Retina (tissue), 1 donor: Measurements from ENCODE around the gene TRIM3.

Source experiments
- DNase-seq: peaks from one replicate; pipeline ENCODE4 v3.0.0-alpha.2; 2016

TRIM3 gene

DNA sequence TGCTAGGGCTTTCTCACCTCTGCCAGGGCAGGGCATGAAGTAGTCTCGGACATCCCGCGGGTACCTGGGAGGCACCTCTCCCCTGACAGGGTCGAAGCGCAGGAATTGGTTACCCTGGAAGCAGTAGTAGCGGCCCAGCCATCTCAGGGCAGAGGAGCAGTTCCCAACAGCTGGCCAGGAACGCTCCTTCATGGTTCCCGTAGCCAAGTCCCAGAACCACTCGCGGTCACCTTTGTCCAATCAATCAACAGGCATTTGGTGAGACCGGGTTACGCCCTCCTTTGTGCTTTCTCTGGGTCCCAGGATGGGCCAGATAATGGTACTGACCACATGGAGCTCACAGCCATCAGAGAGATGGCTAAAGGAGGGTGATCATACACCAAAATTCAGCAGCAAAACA lies 36.3 kb downstream of the TRIM3 start:
- no peak for DNase-seq

DNA sequence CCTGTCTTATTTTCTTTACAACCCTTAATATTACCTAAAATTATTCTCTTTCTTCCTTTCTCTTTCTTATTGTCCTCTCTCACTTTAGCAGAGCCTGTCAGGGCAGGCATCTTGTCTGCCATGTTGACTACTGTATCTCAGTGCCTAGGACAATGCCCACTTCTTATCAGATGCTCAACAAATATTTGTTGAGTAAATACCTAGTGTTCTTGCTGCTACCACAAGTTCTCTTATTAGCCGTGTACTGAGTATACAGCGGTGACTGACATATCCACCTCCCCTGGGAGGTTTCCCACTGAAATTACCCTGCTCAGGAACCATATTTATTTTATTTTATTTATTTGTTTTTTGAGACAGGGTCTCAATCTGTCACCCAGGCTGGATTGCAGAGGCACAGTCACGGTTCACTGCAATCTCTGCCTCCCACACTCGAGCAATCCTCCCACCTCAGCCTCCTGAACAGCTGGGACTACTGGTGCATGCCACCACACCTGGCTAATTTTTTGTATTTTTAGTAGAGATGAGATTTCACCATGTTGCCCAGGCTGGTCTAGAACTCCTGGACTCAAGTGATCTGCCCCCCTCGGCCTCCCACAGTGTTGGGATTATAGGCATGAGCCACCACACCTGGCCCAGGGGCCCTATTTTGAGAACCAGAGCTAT lies 39.6 kb downstream of the TRIM3 start:
- no peak for DNase-seq

DNA sequence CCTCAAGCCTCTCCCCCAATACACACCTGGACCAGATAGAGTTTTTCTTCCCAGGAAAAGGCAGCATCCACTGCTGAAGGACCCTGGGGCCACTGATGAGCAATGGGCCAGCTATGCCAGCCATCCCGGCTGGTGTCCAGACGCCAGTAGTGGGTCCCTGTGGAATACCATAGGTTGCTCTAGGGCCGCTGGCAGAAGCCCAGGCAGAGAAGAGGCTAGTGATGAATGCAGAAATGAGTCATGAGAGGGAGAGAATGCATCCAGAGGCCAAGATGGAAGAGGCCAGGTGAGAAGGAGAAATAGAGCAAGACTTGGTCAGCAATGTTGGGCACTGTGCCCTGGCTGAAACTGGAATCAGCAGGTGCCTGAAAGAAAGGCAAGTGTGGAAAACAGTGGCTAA lies 41.9 kb downstream of the TRIM3 start:
- DNase-seq = no peak

DNA sequence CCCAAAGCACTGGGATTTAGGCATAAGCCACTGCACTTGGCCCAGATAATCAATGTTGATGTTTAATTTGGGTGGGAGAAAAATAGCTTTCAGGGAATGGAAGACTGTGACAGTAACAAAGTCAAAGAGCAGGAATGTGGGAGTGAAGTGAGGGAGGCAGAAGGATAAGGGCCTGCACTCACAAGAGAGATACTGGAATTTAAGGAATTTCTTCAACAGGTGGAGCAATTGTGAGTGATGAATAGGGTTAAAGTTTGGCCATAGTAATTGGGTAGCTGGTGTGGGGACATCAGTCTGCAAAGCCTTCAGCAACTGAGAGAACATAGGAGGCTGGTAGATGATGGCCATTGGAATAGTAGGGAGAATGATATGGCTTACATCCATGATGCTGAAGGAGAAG lies 46.2 kb downstream of the TRIM3 start:
- DNase-seq = no peak

DNA sequence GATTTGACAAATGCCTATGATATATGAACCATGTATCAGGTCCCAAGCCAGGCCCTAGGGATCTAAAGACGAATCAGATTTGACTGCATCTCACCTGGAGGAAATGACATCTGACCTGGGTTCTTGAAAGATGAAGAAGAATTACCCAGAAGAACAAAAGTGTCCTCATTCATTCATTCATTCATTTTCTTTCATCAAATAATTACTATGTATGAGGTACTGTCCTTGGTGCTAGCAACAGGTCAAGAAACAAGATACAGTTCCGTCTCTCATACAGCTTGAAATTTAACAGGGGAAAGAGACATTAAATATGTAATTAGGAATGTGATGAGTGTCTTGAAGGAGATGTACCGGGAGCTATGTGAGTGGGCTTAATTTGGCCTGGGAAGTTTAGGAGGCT lies 53.1 kb downstream of the TRIM3 start:
- DNase-seq = no peak

DNA sequence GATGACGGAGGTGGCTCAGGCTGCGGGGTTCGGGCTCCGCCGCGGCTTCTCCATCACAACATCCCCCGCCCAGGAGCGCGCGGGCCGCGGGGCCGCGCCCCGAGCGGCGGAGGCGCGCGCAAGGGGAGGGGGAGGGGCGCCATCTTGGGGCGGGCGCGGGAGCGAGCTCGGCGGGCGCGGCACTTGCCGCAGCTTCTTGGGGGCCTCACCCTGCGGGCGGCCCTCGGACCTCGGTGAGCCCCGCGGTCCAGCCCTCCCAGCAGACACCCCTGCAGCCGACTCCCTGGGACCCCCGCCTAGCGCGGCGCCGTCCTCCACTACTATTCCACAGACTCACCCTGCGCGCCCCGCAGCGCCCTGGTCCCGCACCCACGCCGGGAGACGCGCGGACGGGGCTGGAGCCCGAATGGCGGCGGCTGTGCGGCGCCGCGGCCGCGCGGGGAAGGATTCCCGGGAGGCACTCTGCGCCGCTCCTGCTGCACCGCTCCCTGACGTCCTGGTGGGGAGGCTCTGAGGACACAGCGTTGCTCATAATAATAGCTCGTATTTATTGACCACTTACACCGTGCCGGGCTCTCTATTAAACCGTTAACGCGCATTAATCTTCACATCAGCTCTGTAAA lies 54.6 kb downstream of the TRIM3 start, which contains the start of gene APBB1:
TSS of gene APBB1 (minus strand) at position 86 of the 623 bp plus-strand sequence. CDS start 7,747 bp downstream, outside the sequence.
- DNase-seq = peak; percentile 92

DNA sequence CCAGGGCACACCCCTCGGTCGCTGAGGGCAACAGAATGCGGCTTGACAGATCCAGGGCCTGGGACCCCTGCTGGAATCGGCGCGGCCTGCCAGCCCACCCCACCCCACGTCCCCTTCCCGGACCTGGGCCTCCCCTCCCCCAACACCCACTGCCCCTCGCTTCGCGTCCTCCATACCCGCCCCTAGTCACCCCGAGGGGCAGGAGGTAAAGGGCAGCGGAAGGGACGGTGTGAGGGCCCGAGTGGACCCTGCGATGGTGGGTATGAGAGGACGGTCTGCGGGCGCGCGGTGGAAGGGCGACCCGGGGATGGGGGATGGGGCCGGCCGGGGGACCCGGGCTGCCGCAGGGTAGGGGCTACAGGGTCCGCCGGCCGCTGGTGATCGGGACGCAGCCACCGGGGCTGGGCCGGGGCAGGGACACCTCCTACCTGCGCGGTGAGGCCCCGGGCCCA lies 55.2 kb downstream of the TRIM3 start:
- DNase-seq = no peak

DNA sequence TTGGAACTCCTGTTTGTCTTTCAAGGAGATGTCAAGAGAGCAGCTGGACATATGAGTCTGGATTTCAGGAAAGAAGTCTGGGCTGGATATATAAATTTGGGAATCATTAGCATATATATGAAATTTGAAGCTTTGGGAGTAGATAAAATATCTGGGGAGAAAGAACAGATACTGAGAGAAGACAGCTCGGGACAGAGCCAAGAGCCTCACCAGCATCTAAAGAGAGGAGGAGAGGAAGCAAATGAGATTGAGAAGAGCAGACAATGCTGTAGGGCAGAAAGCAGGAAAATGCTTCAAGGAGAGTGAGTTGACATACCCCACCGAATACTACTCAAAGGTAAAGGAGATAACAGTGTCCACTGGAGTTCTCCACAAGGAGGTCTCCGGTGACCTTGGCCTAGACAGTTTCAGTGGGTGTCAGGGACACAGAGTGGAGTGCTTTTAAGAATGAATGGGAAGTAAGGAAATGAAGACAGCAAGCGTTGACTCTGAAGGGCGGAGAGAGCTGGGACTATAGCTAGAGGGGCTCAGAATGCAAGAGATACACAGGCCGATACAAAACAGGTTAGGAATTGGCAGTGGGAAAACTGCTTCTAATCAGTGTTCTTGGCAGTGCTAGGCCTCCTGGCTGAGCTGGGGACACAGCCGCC lies 55.7 kb downstream of the TRIM3 start:
- DNase-seq = no peak

DNA sequence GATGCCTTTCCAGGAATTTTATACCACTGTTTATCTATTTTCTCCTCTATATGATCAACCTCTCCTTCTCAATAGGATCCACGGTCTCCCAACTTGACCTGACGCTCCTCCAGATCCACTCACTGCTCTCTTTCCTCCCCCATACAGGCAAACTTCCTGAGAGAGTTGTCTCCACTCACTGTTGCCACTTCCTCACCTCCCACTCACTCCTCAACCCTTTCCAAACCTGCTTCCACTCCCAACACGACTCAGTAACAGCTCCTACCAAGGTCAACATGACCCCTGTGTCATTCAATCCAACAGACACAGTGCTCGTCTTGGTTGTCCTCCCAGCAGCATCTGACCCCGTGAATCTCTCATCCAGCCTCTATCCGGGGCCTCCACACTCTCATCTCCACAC lies 57.9 kb downstream of the TRIM3 start:
- DNase-seq = no peak

DNA sequence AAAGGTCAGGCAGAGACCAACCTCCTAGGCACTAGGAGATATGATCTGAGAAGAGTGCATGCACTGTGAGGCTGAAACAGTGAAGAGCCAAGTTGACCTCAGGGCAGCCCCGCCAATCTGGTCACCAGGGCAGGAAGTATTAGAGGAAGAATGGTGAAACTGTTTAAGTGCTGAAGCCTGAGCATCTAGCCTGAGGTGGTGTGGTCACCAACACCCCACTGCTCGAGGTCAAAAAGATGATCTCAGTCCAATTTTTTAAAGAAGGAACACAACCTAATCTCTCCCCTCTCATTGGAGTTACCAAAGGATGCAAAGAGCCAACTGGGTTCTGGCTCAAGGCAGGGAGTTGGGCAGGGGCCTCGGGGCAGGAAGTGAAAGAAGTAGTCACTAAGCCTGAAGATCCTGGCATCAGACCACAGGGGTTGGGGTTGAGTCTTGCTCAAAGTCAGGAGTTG lies 58.8 kb downstream of the TRIM3 start:
- no peak for DNase-seq

DNA sequence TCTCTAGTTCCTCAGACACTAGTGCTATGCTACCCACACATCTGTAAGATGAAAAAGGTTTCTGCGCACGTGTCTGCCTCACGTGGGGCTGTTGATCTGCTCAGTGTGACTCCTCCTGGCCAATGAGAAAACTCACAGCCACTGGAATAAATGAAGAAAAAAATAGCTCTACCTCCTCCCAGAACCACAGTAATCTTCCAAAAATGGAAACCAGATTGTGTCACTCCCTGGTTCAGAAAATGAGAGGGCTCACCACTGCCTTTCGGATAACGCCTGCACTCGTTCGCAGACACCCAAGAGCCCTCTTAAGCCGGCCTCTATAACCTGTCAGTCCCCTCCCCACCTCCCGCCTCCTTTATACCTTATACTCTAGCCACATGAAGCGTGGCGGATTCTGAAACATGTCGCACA lies 59.9 kb downstream of the TRIM3 start:
- no peak for DNase-seq

DNA sequence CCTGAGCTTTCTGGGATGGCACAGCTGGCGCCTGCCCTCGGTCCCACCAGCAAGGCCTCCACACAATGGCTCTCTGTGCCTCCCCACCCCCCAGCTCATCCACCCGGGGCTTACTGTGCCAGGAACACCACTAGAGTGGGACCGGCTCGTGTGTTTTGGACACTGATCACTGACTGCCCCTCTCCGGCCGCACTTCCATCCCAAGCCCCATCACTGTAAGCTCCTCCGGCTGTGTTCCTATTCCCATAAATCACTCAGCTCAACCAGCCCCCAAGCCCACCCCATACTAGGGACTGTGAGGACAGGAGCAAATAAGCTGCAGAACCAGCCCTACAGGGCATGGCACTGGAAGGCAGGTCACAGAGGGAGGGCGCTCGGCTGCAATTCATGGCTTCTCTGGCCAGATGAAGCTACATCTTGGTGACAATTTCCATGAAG lies 62.1 kb downstream of the TRIM3 start:
- DNase-seq = no peak

DNA sequence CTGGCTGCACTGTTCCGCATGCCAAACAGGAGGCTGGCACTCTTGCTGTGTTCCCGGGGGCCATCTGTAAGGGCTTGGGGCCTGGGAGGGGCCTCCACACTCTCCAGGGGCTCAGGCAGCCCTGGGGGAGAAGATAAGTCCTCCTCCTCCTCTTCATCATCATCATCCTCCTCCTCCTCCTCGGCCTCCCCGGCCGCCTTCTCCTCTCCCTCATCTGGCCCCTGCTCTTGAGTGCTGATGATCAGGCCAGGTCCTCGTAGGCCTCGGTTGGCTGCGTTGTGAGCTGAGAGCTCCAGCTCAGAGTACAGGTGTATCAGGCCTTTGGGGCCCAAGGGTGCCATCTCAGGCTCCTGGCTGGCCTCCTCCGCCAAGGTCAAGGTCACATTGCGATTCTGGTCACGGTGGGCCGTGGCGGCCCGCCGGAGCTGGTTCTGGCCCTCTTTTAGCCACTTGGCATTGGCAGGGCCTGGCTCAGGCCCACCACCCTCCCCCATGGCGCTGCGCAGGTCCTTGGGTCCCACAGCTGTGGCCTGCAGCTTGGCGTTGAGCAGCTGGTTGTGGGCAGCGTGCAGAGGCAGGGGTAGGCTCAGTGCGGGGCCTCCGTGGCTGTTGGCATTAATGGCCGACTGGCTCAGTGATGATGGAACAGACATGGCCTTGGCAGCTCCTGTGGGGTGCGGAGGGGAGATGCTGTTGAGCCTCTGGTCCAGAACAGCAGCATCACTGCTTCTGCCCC lies 62.9 kb downstream of the TRIM3 start:
- no peak for DNase-seq

DNA sequence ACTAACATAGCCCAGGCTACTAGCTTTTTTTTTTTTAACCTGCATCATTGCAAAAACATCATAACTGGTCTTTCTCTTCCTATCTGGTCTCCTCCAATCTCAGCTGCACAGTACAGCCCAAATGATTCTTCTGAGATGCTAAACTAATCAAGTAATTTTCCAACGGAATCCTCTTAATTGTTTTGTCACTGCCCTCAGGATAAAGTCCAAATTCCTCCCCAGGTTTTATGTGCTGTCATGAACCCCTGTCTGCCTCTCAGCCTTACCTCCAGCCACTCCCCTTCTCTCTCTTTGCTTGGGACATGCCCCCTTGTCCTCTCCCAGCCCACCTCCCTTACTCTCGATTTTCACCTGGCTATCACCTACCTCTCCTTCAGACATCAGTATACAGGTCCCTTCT lies 67.4 kb downstream of the TRIM3 start:
- no peak for DNase-seq

DNA sequence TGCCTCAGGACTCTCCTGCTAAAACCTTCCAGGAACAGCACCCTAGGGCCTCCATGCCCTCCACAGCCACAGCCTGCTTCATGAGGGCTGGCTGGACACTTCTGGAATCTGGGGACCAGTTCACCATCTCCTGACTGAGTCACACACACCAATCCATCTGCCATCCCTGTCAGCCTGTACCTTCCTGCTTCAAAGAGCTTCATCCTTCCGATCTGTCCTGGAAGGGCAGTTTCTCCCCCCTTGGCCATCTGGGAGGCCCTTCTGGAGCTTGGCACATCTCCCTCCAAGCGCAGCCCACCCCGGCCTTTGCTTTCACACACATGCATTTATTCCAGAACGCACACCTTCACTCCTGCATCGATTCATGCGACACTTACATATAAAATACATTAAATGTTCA lies 67.9 kb downstream of the TRIM3 start:
- no peak for DNase-seq

DNA sequence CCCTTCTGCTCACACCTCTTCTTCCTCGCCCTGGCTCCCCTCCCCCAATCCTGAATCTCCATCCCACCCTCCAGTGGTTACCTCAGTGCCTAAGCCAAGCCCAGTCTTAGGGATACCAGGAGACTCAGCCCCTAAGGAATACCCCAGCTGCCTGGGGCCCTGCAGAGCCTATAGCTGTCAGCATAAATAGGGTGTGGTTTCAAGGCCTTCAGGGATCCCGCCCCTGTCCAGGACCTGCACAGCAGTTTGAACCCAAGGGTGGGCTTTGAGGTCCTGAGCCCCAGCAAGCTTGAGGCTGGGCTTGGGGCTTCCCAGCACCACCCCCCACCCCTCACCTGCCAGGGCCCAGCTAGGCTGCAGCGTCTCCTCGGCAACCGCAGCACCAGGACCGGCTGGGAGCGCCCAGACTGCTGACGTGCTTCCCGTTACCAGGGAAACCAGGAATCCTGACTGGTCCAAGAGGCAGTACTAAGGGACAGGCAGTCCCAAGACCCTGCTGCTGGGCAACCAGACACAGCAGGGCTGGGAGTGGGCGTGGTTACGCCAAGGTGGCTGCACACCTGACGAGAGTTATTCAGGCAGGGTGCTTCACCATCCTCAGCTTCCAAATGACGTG lies 68.6 kb downstream of the TRIM3 start:
- DNase-seq = peak; percentile 77

DNA sequence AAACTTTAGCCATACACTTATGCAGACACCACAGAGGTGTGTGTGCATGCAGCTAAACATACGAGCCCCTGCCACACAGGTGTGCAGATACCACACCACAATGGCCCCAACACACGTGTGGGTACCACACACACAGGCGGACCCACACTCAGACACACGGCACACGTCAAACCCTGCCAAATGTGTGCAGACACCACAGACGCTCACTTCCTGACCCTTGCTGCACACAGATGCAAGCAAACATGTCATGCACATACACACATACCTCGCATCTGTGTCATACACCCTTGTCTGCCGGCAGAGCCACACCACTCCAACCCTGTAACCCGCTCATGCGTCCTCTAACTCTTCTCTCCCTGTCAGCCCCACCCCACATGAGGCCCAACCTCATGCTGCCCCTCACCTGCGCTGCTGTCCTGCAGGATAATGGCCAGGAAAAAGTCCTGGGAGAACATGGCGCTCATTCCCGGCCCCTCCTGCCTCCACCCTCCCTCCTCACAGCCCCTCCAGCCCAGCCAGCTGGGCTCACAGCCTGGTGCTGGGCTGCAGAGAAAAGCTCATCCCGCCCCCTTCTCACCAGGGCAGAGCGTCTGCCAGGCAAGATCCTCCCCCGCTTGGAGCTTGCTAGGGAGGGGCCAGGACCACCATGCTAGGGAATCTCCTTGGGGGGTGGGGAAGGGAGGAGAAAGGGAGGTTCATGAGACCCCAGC lies 69.2 kb downstream of the TRIM3 start:
- DNase-seq = peak; percentile 54

DNA sequence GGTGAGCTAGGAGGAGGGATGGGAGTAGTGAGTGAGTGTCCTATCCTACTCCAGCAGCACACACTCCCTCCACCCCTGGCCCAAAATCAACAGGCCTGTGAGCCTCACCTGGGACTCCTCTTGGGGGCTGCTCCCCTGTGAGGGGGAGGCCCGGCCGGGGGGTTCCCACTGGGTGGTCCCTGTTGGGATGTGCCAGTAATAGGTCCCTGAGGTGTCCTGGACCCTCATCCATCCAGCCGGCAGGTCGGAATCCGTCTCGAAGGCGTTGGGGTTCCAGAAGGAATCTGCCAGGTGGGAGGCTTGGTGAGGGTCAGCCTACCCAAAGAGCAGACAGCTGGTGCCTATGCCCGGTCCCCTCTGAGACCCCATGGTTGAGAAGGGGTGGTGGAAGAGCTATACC lies 70.2 kb downstream of the TRIM3 start:
- no peak for DNase-seq

DNA sequence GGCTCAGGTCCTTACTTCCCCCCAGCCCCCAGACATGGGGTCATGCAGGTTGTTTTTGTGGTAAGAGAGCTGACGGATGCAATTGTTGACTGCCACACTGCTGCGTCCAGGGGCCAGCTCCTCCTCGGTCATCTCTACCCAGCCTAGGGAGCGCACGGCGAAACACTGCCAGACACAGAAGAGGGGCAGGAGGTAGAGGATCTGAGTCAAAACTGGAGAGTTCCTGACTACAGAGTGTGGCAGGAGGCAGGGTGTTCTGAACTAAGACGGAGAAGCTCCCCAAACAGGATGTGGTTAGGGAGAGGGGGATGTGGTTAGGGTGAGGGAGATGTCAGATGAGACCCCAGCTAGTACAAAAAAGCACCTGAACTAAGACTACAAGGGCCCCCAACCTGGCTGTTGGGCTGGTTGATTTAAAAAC lies 71.2 kb downstream of the TRIM3 start:
- DNase-seq = no peak

DNA sequence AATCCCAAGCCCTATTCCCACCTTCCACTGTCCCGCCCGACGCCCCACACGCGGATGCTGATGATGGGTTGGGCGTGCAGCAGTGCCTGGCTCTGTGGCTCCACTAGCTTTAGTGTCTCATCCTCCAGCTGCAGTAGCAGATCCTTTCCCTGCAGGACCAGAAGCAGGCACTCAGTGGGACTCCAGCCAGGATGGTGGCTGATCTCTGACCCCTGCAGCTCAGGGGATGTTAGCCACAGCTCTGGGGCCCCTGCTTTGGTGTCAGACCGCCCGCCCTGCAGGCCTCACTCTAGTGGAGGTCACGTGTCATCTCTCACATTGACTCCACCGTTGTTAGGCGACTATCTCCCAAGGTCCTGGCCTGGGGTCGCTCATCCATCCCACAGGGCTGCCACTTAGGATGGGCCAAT lies 71.7 kb downstream of the TRIM3 start:
- DNase-seq = no peak

DNA sequence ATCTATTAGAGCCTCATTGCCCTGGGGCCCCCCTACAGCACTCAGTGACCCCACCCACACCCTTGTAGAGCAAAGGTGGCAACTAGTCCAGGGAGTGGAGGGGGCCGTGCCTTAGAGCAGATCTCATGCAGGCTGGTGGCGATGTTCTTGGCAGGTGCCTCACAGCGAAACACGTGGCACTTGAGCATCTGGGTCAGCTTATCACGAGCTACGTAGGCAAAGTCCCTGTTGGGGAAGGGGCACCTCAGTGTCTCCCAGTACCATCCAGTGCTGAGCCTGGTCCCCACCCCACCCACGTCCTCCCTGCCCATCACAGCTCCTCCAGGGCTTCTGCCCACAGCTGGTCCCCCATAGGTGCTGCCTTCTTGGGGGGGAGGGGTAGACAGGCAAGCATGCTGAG lies 72.3 kb downstream of the TRIM3 start:
- DNase-seq = no peak
